GM19468 (cell line): Measurements from ENCODE around the gene MDGA2.
"Not testable (repeated sequence)": the region's sequence is repeated elsewhere in the genome, so short reads cannot be mapped to it uniquely, and the experiment has no call there.

Experiments used
- ATAC-seq: cut with Tn5 transposase; IDR thresholded peaks from one replicate; pipeline ENCODE4 v1.9.1; 2021; ENCODE audit warnings: mild to moderate bottlenecking, moderate library complexity, moderate number of reproducible peaks; ENCODE audit not compliant: unreplicated experiment; ENCODE audit errors: extremely low read depth

MDGA2 gene

DNA sequence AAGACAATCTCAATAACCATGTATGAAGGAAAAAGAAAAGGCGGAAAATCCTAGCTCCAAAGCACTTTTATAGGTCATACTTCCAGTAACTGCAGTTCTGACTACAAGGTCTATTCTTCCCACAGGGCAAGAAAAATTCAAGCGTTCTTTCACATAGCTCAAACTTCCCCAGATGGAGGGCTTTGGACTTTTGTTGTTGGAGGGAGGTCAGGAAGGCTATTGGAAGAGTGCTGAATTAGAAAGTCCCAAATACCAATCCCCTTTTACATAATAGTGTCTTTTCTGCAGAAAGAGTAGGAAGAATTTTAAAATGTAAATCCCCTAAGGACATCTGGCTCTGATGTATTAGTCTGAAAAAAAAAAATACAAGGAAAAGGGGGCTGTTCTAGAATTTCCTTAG lies 309.4 kb downstream of the MDGA2 start:
- ATAC-seq = no peak

DNA sequence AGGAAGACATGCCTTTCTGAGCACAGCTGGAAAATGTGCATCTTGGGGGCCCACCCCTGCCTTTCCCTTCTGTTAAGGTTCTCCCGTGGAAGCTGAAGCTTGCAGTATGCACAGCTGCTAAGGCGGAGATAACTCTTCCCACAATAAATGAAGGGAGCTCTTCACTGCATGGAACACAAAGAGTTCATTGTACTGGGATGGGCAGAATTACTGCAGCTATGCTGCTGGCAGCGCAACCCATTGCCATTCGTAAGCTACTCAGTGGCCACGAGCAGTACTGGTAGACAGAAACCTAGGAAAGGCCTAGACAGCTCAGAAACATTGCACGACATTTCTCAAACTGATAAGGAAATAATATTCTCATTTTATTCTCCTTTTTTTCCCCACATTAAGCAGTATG lies 310.2 kb downstream of the MDGA2 start:
- no peak for ATAC-seq

DNA sequence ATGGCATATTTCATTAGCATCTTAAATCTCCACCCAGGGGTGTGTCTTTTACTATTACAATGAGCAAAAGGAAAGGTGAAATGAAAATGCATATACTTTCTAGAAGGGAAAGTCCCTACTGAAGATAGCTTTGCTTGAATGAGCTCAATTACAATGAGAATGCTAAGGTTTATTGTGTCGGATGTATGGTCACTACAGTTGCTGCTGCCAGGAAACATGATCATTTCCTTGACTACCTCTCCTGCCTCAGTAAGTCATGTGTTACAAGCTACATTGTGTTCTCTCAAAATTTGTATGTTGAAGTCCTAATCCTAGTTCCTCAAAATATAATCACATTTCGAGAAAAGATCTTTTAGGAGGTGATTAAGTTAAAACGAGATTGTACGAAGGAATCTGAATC lies 322.2 kb downstream of the MDGA2 start:
- ATAC-seq = no peak

DNA sequence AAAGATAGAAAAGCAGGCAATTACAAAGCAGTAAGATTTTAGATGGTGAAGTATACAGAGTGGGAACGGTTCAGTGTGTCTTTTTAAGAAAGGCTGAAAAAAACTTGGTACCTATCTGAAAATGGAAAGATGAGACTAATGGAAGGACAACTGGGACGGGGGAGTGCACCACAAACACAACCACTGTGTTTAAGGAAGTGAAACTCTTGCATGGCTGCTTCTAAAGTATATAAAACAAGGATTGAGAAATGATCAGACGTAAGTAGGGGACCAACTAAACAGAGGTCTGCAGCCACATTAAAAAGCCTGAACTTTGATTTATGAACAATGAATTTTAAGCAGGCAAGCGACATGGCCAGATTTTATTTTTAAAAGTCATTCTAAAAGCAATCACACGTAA lies 328.6 kb downstream of the MDGA2 start:
- ATAC-seq = no peak

DNA sequence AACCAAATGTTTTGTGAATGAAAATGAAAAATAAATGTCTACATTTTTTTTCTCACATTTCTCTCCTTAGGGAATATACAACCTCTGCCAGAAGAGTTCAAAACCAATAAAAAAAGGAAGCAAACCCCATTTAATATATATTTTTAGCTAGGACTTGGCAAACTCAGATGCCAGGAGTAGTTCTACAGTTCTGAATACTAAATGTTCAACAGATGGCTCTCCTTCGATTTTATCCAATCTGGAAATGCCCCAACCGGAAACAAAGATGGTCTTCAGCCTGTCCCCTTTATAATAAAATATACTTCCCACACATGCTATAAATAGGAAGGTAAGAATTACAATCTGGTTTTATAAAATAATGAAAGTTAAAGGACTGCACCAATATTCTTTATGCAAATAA lies 330.4 kb downstream of the MDGA2 start:
- no peak for ATAC-seq

DNA sequence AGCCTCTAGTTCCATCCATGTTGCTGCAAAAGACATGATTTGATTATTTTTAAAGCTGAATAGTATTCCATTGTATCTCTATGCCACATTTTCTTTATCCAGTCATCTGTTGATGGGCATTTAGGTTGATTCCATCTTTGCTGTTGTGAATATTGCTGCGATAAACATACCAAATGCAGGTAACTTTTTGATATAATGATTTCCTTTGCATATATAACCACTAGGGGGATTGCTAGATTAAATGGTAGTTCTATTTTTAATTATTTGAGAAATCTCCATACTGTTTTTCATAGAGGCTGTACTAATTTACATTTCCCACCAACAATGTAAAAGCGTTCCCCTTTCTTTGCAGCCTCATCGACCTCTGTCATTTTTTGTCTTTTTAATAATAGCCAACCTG lies 342.5 kb downstream of the MDGA2 start:
- no peak for ATAC-seq

DNA sequence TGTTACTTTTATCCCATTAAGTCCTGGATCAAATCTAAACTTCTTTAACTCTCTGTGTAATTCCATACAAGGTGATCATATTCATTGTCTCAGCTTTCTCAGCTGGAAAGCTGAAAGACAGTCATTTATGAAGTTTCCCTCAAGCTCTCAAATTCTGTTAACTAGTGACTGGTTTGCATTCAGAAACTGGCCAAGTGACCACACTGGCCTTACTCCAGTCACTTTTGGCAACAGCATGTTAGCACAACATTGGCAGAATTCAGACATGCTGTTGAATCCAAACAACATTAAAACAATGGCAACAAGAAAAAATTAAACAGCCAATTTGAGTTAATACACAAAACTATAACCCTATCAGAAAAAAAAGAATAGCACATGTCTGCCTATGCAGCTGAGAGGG lies 343.3 kb downstream of the MDGA2 start:
- ATAC-seq = no peak

DNA sequence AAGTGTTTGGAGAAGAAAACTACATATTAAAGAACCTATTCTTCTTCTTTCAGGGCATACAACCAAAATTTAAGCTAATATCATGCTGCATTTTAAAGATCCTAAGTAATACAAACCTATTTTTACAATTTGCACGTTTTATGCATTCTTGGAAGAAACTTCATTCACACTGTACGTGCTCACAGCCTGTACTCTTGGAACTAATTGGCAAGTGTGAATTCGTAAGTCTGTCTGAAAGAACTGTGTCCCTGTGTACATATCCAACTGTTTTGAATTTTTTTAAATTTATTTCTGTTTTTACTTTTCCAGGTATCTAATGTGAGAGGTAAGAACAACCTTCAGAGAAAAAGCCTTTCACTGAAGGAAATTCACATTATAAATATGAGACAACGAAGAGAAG lies 347.0 kb downstream of the MDGA2 start:
- no peak for ATAC-seq

DNA sequence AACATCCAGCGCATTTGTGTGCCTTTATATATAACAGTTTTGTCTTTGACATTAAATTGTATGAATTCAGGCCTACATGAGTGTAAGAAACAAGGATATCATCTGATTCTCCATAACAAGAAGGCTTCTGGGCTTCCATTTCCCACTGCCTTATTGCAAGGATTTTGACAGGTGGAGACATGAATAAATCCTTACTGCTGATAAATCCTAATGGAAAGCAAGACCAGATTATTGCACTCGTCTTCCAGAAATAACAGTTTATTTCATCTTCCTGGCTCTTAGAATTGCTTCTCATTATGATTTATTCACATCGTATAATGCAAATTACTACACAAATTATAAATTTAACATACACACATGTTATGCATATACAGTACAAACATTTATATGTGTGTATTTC lies 348.1 kb downstream of the MDGA2 start:
- ATAC-seq = no peak

DNA sequence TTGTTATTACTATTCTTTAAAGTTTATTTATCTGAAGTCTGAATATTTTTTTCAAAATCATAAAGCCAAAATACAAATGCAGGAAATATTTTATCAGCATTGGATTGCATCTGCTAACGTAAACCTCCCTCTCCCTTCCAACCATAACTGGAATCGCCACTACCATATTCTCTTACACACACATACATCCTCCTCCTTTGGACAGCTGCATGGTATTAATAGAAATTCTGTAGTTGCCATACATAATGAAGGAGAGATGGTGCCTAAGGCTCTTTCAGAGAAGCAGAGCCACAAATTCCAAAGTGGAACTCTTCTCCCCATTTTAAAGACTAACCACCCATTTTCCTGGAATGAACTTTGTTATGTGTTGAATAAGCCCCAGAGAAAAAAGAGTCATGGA lies 352.7 kb downstream of the MDGA2 start:
- ATAC-seq = no peak

DNA sequence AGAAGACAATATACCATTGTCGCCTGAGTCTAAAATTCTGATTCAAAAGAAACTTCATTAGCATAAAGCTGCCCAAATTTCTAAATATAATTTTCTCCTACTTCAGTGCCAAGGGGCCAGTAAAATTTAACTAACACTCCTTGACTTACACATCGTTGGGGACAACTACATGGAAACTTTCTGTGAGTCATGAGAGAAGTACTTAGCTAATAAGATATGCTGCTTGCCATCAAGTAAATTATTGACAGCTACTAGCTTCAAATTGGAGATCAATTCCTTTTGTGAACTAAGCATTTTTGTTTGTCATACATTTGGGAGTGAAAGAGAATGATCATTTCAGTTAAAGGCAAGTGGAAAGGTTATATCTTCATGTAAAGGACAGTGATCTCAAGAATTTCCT lies 373.3 kb downstream of the MDGA2 start:
- no peak for ATAC-seq

DNA sequence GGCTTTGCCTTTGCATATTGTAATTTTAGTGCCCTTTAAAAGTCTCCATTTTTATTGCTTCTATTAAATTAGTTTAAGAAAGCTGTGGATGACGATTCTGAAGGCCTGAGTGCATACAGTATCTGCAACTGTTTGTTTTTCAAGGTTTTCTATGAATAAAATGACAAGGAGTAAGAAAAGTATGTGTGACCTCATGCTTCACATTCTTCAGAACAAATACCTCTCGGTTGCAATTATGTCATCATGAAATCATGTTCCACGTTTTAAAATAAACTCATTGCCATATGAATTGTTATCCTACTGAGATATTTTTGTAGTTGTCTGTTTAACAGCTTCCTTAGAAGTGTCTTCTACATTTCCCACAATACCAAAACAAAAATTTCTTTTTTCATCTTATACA lies 374.6 kb downstream of the MDGA2 start:
- ATAC-seq = no peak

DNA sequence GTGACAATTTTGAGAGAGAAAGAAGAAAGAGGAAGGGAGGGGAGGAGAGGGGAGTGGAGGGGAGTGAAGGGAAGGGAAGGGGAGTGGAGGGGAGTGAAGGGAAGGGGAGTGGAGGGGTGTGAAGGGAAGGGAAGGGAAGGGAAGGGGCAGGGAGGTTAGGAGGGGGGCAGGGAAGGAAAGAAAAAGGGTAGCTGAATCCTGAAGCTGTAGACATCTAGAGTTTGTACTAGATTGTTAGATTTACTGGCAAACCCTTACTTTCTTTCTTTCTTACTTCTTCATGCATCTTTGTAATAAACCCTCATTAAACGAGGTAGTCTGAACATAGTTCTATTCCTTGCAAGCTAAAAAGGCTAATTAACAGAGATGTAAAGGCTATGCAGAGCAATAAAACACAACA lies 378.0 kb downstream of the MDGA2 start:
- ATAC-seq = no peak

DNA sequence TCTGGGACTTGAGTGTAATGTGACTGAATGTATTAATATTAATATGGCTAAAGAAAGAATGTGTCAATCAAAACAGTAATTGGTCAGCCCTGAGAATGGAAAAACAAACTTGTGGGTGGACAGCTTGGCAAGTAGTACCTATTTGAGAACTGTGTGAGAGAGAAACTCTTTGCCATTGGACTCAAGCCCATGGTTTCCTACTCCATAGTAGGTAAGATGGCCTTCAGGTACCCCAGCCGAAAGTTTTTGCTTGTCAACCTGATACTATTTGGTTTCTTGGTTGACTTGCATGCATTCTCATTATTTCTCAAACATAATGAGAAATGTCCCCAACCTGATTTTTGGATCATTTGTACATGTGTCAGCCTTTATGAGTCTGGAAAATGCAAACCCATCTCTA lies 391.1 kb downstream of the MDGA2 start:
- ATAC-seq = no peak

DNA sequence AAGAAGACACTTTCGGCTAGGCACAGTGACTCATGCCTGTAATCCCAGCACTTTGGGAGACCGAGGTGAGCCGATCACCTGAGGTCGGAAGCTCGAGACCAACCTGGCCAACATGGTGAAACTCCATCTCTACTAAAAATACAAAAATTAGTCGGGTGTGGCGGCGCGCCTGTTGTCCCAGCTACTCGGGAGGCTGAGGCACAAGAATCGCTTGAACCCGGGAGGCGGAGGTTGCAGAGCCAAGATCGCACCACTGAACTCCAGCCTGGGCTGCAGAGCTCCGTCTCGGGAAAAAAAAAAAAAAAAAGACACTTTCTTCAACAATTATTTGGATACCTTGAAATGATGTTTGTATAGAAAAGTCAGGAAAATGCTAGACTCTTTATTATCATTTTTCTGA lies 393.6 kb downstream of the MDGA2 start:
- ATAC-seq = not testable (repeated sequence)

DNA sequence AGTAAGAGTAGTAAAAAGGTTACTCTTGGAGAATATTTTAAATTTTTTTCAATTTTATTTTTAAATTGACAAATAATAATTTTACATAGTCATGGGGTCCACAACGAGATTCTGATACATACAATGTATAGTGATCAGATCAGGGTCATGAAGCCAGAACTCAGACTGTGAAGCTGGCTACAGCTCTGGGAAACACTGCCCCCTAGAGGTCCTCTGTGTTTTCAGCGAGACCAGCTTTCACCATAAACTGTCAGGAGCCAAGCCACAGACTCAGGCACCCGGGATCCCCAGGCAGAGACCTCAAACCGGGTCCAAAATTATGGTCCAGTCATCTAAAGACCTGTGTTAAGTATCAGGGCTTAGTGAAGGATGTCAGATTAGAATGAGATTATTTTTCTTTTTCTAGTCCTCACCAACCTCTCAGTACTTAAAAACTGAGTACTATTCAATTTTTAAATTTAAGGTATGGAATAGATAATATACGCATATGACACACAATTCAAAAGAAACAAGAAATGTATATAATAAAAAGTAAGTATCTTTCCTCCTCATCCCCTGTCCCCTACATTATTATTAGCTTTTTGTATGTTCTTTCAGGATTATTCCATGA lies 397.1 kb downstream of the MDGA2 start:
- peak; percentile 71 for ATAC-seq

DNA sequence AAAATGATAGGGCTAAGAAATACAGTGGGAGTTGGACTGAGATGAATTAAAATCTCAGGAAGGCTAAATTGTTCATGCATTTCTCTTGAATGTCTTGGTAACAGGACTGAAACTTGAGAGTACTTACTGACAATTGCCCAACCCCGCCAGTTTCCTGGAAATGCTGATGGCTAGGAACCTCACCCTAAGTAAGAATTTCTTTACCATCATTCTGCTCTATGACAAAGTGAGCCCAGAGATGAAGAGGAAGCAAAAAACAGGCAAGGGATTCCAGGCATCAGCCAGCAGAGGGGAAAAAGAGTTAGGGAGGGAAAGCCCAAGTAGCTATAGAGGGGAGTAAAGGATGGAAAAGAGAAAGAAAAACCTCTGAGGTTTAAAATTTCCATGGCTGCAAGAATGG lies 397.7 kb downstream of the MDGA2 start:
- no peak for ATAC-seq

DNA sequence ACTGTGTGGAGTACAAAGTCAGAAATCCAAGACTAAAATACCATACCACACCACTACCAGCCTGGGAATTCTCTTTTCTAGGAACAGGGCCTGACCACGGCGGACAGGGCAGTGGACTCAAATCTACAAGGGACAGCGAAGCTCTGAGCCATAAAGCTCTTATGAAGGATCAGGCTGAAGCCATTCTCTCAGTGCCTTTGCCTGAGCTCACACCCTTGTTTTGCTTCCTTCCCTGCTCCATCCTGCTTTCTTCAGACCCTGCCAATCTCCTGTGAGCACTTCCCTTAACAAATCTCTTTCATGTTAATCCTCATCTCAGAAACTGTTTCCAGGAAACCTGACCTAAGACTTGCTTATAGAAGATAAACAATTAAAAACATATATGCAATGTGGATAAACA lies 398.5 kb downstream of the MDGA2 start:
- ATAC-seq = no peak

DNA sequence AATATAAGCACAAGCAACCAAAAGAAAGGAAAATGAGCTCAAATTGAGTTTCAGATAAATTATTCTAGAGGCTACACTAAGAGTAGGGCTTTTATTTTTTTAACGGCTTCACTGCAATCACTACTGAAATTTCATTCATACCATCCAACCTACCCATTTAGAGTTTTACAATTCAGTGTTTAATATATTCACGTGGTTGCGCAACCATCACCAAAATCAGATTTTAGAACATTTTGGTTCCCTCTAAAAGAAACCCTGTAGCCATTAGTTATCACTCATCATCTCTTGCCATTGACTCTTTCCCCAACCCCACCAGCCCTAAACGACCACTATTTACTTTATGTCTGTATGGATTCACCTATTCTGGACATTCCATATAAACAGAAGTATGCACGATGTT lies 401.5 kb downstream of the MDGA2 start:
- no peak for ATAC-seq

DNA sequence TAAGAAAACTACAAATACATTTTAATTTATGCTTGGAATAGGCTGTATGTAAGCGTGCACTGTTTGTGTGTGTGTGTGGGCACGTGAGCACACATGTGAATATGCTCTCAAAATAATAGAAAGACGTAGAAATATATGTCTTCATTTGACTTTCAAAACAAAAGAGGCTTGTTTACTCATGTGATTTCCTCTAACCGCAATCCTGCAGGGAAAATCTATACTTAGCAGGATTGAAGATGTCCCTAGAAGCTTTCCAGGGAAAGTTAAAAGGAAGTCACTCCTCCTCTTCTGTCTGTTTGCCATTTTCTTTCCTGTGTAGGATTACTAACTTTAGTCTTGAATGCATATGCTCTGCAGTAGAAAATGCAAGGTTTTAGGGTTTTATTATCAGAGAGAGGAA lies 404.7 kb downstream of the MDGA2 start:
- no peak for ATAC-seq

DNA sequence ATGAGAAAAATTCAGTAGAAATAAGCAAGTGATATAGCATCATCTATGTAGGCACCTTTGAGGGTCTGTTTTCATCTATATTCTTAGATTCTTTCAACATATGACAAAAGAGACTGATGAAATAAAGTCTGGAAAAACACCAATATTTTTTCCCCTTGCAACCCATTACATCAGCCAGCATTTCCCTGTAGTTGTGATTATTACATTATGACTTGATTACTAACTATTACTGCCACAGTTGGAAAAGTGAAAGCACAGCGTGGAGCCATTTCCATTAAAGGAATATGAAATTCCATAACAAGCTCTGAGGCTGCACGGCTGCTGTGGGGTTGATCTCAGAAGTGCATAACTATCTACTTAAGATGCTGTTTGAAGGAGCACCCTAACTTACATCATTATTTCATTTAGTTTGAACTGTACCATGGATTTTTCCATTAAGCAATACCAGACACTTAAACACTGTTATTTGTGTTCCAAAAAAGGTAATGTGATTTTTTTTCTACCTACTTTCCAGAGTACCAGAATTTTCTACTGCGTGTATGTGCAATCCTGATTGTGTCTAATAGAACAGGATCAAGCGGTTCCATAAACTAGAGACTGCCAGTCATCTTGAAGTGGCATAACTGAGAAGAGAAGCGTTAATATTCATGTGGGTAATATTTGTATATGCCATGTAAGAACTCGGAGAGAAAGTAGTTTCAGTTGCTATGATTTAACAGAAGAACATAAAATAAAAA lies 405.5 kb downstream of the MDGA2 start:
- ATAC-seq = no peak

DNA sequence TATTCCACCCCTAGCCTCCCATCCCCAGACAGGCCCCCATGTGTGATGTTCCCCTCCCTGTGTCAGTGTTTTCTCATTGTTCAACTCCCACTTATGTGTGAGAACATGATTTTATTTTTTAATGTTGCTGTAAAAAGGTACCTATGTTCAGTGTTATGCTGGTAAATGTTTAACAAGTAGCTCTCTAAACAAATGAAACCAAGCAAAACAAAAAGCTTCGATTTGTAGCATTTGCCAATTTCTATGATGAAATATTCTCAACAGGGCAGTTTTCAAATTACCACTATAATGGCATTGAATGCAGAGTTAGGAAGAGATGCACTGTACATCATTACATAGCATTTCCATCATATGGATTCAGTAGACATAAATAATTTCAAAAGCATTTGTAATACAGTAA lies 410.6 kb downstream of the MDGA2 start:
- no peak for ATAC-seq
